Calu3 (cell line): ENCODE data around the gene STAT5B. TPM values are rescaled to one million over a fixed set of nuclear protein-coding genes. Genes with fewer than 3 reads are reported as not detected.
A peak's percentile ranks its signal among the peaks of the same experiment; 100 is the strongest.

Experiments used
- BruUV-seq: library from RNA; stranded (reverse); fragments of 400-500 nt; replicated peaks from 2 replicates; lab custom pipeline; 2021; lab: Mats Ljungman, UMichigan
- CTCF ChIA-PET: fragments of 300-600 bp; sonication (Branson Sonifier 250); formaldehyde crosslinking; loops from one replicate; lab custom pipeline; 2022; ENCODE audit warnings: antibody characterized with exemption; lab: Charles Lee
- DNase-seq: peaks from one replicate; pipeline ENCODE4 v3.0.0; 2022
- H3K27ac Mint-ChIP-seq: one replicate; pipeline ENCODE4 v1.8.0; 2022; ENCODE audit warnings: mixed read lengths; ENCODE audit not compliant: unreplicated experiment
- H3K27me3 Mint-ChIP-seq: one replicate; pipeline ENCODE4 v1.8.0; 2022; ENCODE audit warnings: mixed read lengths; ENCODE audit not compliant: unreplicated experiment
- H3K36me3 Mint-ChIP-seq: one replicate; pipeline ENCODE4 v1.8.0; 2022; ENCODE audit warnings: mild to moderate bottlenecking, moderate library complexity, mixed read lengths; ENCODE audit not compliant: insufficient read depth, unreplicated experiment
- H3K4me1 Mint-ChIP-seq: one replicate; pipeline ENCODE4 v1.8.0; 2022; ENCODE audit warnings: mild to moderate bottlenecking, low read depth, mixed read lengths; ENCODE audit not compliant: unreplicated experiment
- H3K4me3 Mint-ChIP-seq: one replicate; pipeline ENCODE4 v1.8.0; 2022; ENCODE audit warnings: mild to moderate bottlenecking, low read depth, moderate library complexity, mixed read lengths; ENCODE audit not compliant: unreplicated experiment
- H3K9me3 Mint-ChIP-seq: one replicate; pipeline ENCODE4 v1.8.0; 2022; ENCODE audit warnings: low read depth, mixed read lengths; ENCODE audit not compliant: unreplicated experiment
- CTCF ChIP-seq: fragments of 200-600 bp; IDR thresholded peaks from one replicate; pipeline ENCODE4 v1.8.0; 2022; ENCODE audit warnings: antibody characterized with exemption; ENCODE audit not compliant: unreplicated experiment
- intact Hi-C: fragments of 100-400 bp; cut with micrococcal nuclease; formaldehyde crosslinking; loops from one replicate; pipeline ENCODE4 v1.10.0; 2022; ENCODE audit not compliant: unreplicated experiment
- total RNA-seq: library from RNA; stranded (reverse); gene quantifications from 2 replicates; pipeline ENCODE4 v1.2.3, GENCODE V29; 2022

STAT5B gene
- total RNA-seq, 1 experiment from 2014 or later = 45.8 TPM

GRCh38 chr17:42193969-42194899, 82.0 kb downstream of the STAT5B start, which contains the start of gene GHDC:
Gene GHDC (minus strand): TSS chr17:42194494. CDS start chr17:42193581, 913 bp downstream.
- intact Hi-C loops = no loop called here
- TF ChIP-seq CTCF = no peak
- CTCF ChIA-PET = interaction anchor here (0.6 to 1.7 kb wide), 11 partner anchors 10 to 908 kb away, joined by 3 to 9 read pairs (median 3); no protein-coding TSS in a partner anchor
- Mint-ChIP-seq H3K27ac (peak within 1 kb of the TSS; percentile 61), H3K4me1 (peaks cover 13% of the 10 kb centered on the region), H3K27me3 (no peaks in the 10 kb centered on the region), H3K9me3 (no peaks in the 10 kb centered on the region), H3K36me3 (peaks cover 27% of the 10 kb centered on the region), H3K4me3 (peak within 1 kb of the TSS; percentile 80)
- TSS peak; percentile 31 for BruUV-seq
- DNase-seq = peak; percentile 88

GRCh38 chr17:42193216-42193968, 82.8 kb downstream of the STAT5B start:
- Mint-ChIP-seq H3K9me3 (no peaks in the 10 kb centered on the region), H3K27me3 (no peaks in the 10 kb centered on the region), H3K27ac (peak overlapping the region; percentile 61), H3K4me3 (peak overlapping the region; percentile 80), H3K36me3 (peaks cover 27% of the 10 kb centered on the region), H3K4me1 (peaks cover 13% of the 10 kb centered on the region)
- intact Hi-C loops = no loop called here
- CTCF ChIA-PET = interaction anchor here (0.6 to 1.7 kb wide), 6 partner anchors 10 to 213 kb away, joined by 3 to 9 read pairs (median 4); no protein-coding TSS in a partner anchor
- BruUV-seq = no TSS peak
- no peak for DNase-seq
- TF ChIP-seq CTCF = no peak

GRCh38 chr17:42192189-42193126, 83.7 kb downstream of the STAT5B start:
- H3K9me3 Mint-ChIP-seq = no peaks in the 10 kb centered on the region
- H3K36me3 Mint-ChIP-seq = peaks cover 27% of the 10 kb centered on the region
- TF ChIP-seq CTCF = no peak
- peak overlapping the region; percentile 80 for H3K4me3 Mint-ChIP-seq
- no peak for DNase-seq
- no peaks in the 10 kb centered on the region for H3K27me3 Mint-ChIP-seq
- CTCF ChIA-PET = no interaction called here
- intact Hi-C loops = no loop called here
- H3K4me1 Mint-ChIP-seq = peaks cover 13% of the 10 kb centered on the region
- no peak overlapping the region for H3K27ac Mint-ChIP-seq
- BruUV-seq = no TSS peak

- H3K27me3 Mint-ChIP-seq = no peaks in the 10 kb centered on the region
- no peak for DNase-seq
- no TSS peak for BruUV-seq
- intact Hi-C loops = no loop called here
- CTCF ChIA-PET = interaction anchor here (0.5 to 0.7 kb wide), 2 partner anchors 8 to 112 kb away, joined by 3 to 4 read pairs; no protein-coding TSS in a partner anchor
- no peaks in the 10 kb centered on the region for H3K9me3 Mint-ChIP-seq
- peaks cover 13% of the 10 kb centered on the region for H3K4me1 Mint-ChIP-seq
- H3K27ac Mint-ChIP-seq = no peak overlapping the region
- TF ChIP-seq CTCF = no peak
- peaks cover 27% of the 10 kb centered on the region for H3K36me3 Mint-ChIP-seq
- no peak overlapping the region for H3K4me3 Mint-ChIP-seq
Observed at GRCh38 chr17:42191275-42191608, 84.9 kb downstream of the STAT5B start.
